Osteocyte (in vitro differentiated cells): Measurements from ENCODE around the gene TRIP10. TPM values are rescaled to one million over a fixed set of nuclear protein-coding genes. Genes with fewer than 3 reads are reported as not detected.

Source experiments
- DNase-seq: peaks from one replicate; pipeline ENCODE4 v3.0.0; 2021; ENCODE audit warnings: mixed read lengths; ENCODE audit not compliant: unreplicated experiment; ENCODE audit errors: extremely low spot score
- H3K27ac Mint-ChIP-seq: one replicate; pipeline ENCODE4 v1.8.0; 2021; ENCODE audit warnings: mild to moderate bottlenecking, mixed read lengths; ENCODE audit not compliant: unreplicated experiment
- H3K27me3 Mint-ChIP-seq: one replicate; pipeline ENCODE4 v1.8.0; 2021; ENCODE audit warnings: mixed read lengths; ENCODE audit not compliant: unreplicated experiment
- H3K36me3 Mint-ChIP-seq: one replicate; pipeline ENCODE4 v1.8.0; 2021; ENCODE audit warnings: mixed read lengths; ENCODE audit not compliant: unreplicated experiment
- H3K4me1 Mint-ChIP-seq: one replicate; pipeline ENCODE4 v1.8.0; 2021; ENCODE audit warnings: mixed read lengths; ENCODE audit not compliant: unreplicated experiment
- H3K4me3 Mint-ChIP-seq: one replicate; pipeline ENCODE4 v1.8.0; 2021; ENCODE audit warnings: mild to moderate bottlenecking, moderate library complexity, mixed read lengths; ENCODE audit not compliant: unreplicated experiment
- H3K9me3 Mint-ChIP-seq: one replicate; pipeline ENCODE4 v1.8.0; 2021; ENCODE audit warnings: mixed read lengths; ENCODE audit not compliant: unreplicated experiment
- total RNA-seq: library from RNA; stranded (reverse); gene quantifications from 2 replicates; pipeline ENCODE4 v1.2.1, GENCODE V29; 2021
- TF ChIP-seq, protein P1 (sequence below): fragments of 200-600 bp; sonication (generic); IDR thresholded peaks from 2 replicates; pipeline ENCODE4 v1.5.0; 2021; ENCODE audit warnings: antibody characterized with exemption, mild to moderate bottlenecking, moderate library complexity

The TRIP10 gene
- total RNA-seq, 1 donor from 2014 or later = 53.8 TPM

DNA sequence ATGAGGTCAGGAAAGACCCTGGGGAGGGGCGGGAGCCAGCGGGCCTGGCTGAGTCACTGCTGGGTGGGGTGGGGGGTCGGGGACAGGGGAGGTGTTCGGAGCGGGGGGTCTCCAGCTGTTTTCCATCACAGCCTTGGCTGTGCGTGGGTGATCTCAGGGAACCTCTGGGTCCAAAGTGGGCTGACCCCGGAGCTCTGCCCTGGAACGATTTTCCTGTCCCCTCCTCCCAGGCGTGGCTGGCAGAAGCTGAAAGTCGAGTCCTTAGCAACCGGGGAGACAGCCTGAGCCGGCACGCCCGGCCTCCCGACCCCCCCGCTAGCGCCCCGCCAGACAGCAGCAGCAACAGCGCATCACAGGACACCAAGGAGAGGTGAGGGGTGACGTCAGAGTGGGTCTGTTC lies 10.6 kb downstream of the TRIP10 start:
- H3K27me3 Mint-ChIP-seq = no peaks in the 10 kb centered on the region
- H3K4me3 Mint-ChIP-seq = no peak overlapping the region
- H3K4me1 Mint-ChIP-seq = peaks cover 22% of the 10 kb centered on the region
- TF ChIP-seq, protein P1, sequence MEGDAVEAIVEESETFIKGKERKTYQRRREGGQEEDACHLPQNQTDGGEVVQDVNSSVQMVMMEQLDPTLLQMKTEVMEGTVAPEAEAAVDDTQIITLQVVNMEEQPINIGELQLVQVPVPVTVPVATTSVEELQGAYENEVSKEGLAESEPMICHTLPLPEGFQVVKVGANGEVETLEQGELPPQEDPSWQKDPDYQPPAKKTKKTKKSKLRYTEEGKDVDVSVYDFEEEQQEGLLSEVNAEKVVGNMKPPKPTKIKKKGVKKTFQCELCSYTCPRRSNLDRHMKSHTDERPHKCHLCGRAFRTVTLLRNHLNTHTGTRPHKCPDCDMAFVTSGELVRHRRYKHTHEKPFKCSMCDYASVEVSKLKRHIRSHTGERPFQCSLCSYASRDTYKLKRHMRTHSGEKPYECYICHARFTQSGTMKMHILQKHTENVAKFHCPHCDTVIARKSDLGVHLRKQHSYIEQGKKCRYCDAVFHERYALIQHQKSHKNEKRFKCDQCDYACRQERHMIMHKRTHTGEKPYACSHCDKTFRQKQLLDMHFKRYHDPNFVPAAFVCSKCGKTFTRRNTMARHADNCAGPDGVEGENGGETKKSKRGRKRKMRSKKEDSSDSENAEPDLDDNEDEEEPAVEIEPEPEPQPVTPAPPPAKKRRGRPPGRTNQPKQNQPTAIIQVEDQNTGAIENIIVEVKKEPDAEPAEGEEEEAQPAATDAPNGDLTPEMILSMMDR = no peak
- no peaks in the 10 kb centered on the region for H3K9me3 Mint-ChIP-seq
- H3K36me3 Mint-ChIP-seq = peaks cover 31% of the 10 kb centered on the region
- no peak overlapping the region for H3K27ac Mint-ChIP-seq
- no peak for DNase-seq

DNA sequence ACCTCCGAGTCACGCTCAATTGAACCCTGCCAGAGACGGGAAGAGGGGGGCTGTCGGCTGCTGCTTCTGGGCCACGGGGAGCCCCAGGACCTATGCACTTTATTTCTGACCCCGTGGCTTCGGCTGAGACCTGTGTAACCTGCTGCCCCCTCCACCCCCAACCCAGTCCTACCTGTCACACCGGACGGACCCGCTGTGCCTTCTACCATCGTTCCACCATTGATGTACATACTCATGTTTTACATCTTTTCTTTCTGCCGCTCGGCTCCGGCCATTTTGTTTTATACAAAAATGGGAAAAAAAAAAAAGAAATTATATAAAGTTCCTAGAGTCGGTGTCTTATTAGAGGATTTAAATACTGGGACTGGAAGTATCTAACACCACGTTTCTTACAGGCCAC lies 11.7 kb downstream of the TRIP10 start:
- no peak for DNase-seq
- H3K27ac Mint-ChIP-seq = no peak overlapping the region
- peaks cover 29% of the 10 kb centered on the region for H3K36me3 Mint-ChIP-seq
- TF ChIP-seq, protein P1 = no peak
- H3K9me3 Mint-ChIP-seq = no peaks in the 10 kb centered on the region
- H3K4me3 Mint-ChIP-seq = no peak overlapping the region
- H3K4me1 Mint-ChIP-seq = peaks cover 15% of the 10 kb centered on the region
- no peaks in the 10 kb centered on the region for H3K27me3 Mint-ChIP-seq

DNA sequence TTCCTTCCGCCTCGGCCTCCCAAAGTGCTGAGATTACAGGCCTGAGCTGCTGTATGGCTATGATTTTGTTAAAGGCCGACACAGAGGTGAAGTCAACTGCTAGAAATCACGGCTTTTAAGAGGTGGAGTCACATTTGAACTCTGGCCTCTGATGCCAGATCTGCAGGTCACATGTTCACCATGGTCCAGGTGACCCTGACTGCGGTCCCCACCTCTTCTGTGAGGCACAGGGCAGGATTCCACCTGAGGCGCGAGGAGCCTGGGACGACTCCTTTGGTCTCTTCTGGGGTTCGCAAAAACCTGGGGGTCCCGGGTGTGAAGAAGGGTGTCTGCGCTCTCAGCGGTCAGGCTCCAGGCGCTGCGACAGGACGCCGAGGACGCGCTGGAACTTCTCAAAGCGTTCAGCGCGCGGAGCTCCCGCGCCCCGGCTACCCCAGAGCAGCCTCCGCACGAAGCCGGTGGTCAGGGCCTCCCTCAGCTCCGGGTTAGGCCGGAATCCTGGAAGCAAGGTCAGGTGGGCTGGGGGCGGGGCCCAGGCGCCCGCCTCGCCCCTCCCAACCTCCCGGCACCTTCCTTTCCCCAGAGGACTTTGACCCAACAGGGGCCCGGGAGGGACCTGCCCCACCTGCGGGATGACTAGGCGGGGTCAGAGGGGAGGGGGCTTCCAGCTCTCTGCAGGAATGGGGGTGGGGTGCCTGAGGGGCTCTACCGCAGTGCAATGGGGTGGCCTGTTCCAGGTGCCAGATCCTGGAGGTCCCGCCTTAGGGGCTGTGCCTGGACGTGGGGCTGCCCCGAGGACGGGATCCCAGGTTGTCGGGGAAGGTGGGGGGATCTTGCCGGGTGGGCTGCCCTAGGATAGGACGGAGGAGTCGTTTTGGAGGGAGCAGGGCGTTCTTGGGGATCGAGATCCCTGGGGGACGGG lies 13.0 kb downstream of the TRIP10 start:
- Mint-ChIP-seq H3K4me3 (peak overlapping the region; percentile 68), H3K27me3 (no peaks in the 10 kb centered on the region), H3K27ac (no peak overlapping the region), H3K4me1 (peaks cover 15% of the 10 kb centered on the region), H3K36me3 (peaks cover 20% of the 10 kb centered on the region), H3K9me3 (no peaks in the 10 kb centered on the region)
- no peak for DNase-seq
- TF ChIP-seq, protein P1 = no peak

DNA sequence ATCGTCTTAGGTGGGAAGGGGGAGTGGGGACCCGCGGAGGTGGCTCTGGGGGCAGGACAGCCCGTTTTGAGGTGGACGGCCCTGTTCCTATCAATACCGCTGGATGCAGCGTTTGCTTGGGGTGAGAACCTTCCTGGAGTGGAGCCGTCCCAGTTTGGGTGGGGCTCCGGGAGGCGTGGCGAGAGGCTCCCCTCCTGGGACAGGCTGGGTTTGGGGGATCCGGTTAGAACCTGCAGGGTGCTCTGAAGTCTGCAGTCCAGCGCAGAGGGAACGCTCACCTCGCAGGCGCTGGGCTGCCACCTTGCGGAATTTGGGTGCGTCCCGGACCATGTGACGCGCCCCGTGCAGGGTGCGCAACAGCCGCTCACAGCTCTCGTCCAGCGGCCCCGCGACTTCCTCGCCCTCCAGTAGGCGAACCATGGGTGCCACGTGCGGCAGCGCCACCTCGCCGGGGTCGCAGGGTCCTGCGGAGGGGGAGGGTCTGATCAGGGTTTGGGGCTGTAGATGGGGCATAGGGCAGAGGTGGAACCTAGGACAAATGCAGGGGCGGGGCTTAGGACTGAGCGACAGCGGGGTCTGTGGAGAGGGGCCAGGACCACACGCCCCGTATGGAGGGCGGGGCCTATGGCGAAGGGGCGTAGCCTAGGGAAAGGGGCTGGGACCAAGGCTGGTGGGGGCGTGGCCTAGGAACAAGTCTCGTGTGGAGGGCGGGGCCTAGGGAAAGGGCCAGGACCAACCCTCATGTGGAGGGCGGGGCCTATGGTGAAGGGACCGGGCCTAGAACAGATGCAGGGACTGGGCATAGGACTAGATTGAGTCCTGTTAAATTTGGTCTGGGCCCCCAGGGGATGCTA lies 13.9 kb downstream of the TRIP10 start:
- H3K36me3 Mint-ChIP-seq = peaks cover 13% of the 10 kb centered on the region
- no peaks in the 10 kb centered on the region for H3K9me3 Mint-ChIP-seq
- peak; percentile 83 for DNase-seq
- H3K27me3 Mint-ChIP-seq = no peaks in the 10 kb centered on the region
- TF ChIP-seq, protein P1 = peak; percentile 44
- H3K27ac Mint-ChIP-seq = no peak overlapping the region
- H3K4me3 Mint-ChIP-seq = peak overlapping the region; percentile 68
- peaks cover 15% of the 10 kb centered on the region for H3K4me1 Mint-ChIP-seq

DNA sequence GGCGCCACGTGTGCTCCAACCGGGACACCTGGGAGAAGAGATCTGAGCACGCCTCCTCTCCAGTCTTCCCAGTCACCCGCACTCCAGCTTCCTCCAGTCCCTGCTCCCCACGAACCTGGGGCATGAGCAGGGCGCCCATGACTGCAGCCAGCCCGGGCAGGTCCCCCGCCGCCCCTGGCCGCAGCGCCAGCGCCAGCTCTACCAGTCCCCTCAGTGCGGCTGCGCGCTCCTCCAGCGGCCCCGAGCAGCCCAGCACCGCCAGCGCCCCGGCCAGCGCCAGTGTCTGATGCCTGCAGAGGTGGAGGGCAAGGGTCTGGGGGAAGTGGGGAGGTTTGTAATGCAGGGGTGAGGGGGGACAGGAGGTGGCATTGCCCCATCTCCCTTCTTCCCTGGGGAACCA lies 14.7 kb downstream of the TRIP10 start:
- Mint-ChIP-seq H3K36me3 (peaks cover 9% of the 10 kb centered on the region), H3K4me3 (no peak overlapping the region), H3K27ac (no peak overlapping the region), H3K4me1 (peaks cover 15% of the 10 kb centered on the region), H3K9me3 (no peaks in the 10 kb centered on the region), H3K27me3 (no peaks in the 10 kb centered on the region)
- TF ChIP-seq, protein P1 = no peak
- DNase-seq = no peak
